CD4-positive, alpha-beta memory T cell (primary cell): ENCODE results near the gene STOX2. TPM values are rescaled to one million over a fixed set of nuclear protein-coding genes. Genes with fewer than 3 reads are reported as not detected.

Experiments used
- CTCF ChIA-PET: fragments of 350-600 bp; sonication (Branson Sonifier 250); formaldehyde crosslinking; loops from one replicate; lab custom pipeline; 2021; ENCODE audit warnings: inconsistent platforms; ENCODE audit not compliant: partially characterized antibody; lab: Charles Lee
- POLR2A ChIA-PET: fragments of 350-600 bp; sonication (Branson Sonifier 250); formaldehyde crosslinking; loops from one replicate; lab custom pipeline; 2021; ENCODE audit not compliant: partially characterized antibody; lab: Charles Lee
- DNase-seq, 5 donors: peaks; one replicate each; pipeline versions ENCODE4 v3.0.0 to v3.0.0-alpha.2; 2020 to 2022; ENCODE audit warnings: mixed read lengths in 1 of 5
- H3K27ac ChIP-seq: one replicate; pipeline ENCODE4 v1.7.0; 2013; ENCODE audit warnings: low read depth, low read length
- H3K27me3 ChIP-seq: 2 replicates; pipeline ENCODE4 v1.7.0; 2013; ENCODE audit warnings: mild to moderate bottlenecking, low read length, moderate library complexity; ENCODE audit not compliant: insufficient read depth
- H3K36me3 ChIP-seq: 2 replicates; pipeline ENCODE4 v1.7.0; 2013; ENCODE audit warnings: mild to moderate bottlenecking, low read length, moderate library complexity; ENCODE audit not compliant: insufficient read depth
- H3K4me1 ChIP-seq: 2 replicates; pipeline ENCODE4 v1.7.0; 2013; ENCODE audit warnings: mild to moderate bottlenecking, low read length, moderate library complexity; ENCODE audit not compliant: insufficient read depth
- H3K4me3 ChIP-seq, 2 donors: one replicate each; pipeline ENCODE4 v1.7.0; 2013; ENCODE audit warnings: low read length in 2 of 2, mild to moderate bottlenecking in 1 of 2
- H3K9me3 ChIP-seq, 2 donors: one replicate each; pipeline ENCODE4 v1.7.0; 2013; ENCODE audit warnings: low read length in 2 of 2, control low read depth in 1 of 2; ENCODE audit not compliant: control insufficient read depth in 1 of 2
- H3K27ac Mint-ChIP-seq, 7 donors: one replicate each; pipeline ENCODE4 v1.8.0; 2020 to 2021; ENCODE audit warnings: mixed read lengths in 7 of 7, mild to moderate bottlenecking in 6 of 7, inconsistent platforms in 3 of 7, moderate library complexity in 3 of 7
- H3K27me3 Mint-ChIP-seq, 2 donors: one replicate each; pipeline ENCODE4 v1.8.0; 2020 to 2021; ENCODE audit warnings: mixed read lengths in 2 of 2
- H3K36me3 Mint-ChIP-seq, 2 donors: one replicate each; pipeline ENCODE4 v1.8.0; 2020 to 2021; ENCODE audit warnings: mixed read lengths in 2 of 2, inconsistent platforms in 1 of 2, mild to moderate bottlenecking in 1 of 2
- H3K4me1 Mint-ChIP-seq, 4 donors: one replicate each; pipeline ENCODE4 v1.8.0; 2020 to 2021; ENCODE audit warnings: mixed read lengths in 4 of 4, mild to moderate bottlenecking in 1 of 4
- H3K4me3 Mint-ChIP-seq, 8 donors: one replicate each; pipeline ENCODE4 v1.8.0; 2020 to 2021; ENCODE audit warnings: mixed read lengths in 8 of 8, mild to moderate bottlenecking in 7 of 8, moderate library complexity in 6 of 8, inconsistent platforms in 3 of 8
- H3K9me3 Mint-ChIP-seq, 8 donors: one replicate each; pipeline ENCODE4 v1.8.0; 2020 to 2021; ENCODE audit warnings: mixed read lengths in 8 of 8, mild to moderate bottlenecking in 5 of 8, inconsistent platforms in 3 of 8, moderate library complexity in 1 of 8
- intact Hi-C: fragments of 100-400 bp; cut with micrococcal nuclease; formaldehyde crosslinking; loops from one replicate; pipeline ENCODE4 v1.15.1; 2023
- polyA plus RNA-seq, 2 donors: library from polyadenylated mRNA; unstranded; fragments of 300-500 nt; fragmentation: Illumina TruSeq; gene quantifications; one replicate each; pipeline ENCODE4 v1.2.3, GENCODE V29; 2021
- total RNA-seq, 2 experiments: library from RNA; stranded (reverse); gene quantifications; one replicate each; pipeline ENCODE4 v1.2.3, GENCODE V29; 2021

Gene STOX2
- total and polyA plus RNA-seq, 4 experiments from 2014 or later = not detected

DNA sequence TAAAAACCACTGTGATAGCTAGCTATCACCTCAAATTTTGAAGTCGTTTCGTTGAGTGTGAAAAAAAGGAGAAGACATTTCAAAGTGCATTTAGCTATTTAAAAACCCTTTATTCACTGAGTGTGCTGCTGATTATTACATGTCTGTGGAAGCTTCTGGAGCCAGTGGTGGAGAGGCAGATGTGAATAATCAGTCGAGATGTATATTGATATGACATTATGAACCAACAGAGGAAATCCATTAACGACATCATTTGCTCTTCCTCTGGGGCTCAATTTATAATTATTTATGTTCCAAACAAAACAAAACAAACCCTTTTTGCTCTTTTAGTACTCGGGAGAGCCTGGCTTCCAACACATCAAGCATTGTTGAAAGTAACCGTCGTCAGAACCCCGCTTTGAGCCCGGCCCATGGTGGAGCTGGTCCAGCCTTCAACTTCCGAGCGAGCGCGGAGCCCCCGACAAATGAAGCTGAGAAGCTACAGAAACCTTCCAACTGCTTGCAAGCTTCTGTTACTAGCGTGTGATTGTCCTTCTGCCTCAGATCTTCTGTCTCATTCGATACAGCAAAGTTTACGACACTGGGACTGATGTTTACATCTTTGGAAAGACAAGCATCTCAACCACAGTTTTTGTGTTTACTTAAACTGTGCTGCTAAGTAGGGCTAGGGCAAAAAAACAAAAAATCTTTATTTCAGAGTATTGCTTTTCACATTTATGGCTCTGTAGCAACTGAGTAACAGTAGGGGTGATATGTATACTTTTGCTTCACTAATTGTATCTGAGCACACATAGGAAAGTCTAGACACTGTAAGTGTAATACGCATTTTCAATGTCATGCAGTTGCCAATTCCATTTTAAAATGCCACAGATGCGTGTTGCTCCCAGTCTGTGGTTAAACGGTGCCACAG, 111.9 kb downstream of the STOX2 start:
- POLR2A ChIA-PET = no interaction called here

DNA sequence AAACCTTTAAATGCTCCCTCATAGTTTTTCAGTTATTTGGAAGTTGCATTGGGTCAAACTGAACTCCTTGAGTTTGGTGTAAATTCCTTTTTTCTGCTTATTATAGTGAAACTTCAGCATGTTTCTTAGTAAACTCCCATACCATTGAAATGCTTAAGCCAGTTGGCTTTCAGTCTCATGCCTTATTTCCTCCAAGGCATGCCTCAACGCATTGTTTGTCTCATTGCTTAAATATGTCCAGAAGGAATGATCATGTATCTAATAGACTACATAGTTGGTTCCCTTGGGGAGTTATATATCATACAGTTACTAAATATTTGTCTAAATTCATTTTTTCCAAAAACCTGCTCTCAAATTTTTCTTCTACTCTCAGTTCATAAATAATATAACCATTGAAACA, 114.0 kb downstream of the STOX2 start:
- no peaks in the 10 kb centered on the region for H3K9me3 ChIP-seq
- H3K36me3 ChIP-seq = no peaks in the 10 kb centered on the region
- Mint-ChIP-seq H3K4me1 (peaks cover 0 to 3% (median 0%) of the 10 kb centered on the region in 4 donors), H3K27ac (no peak overlapping the region), H3K4me3 (no peak overlapping the region), H3K9me3 (no peaks in the 10 kb centered on the region), H3K27me3 (peaks cover 2 to 10% of the 10 kb centered on the region in 2 donors), H3K36me3 (no peaks in the 10 kb centered on the region)
- DNase-seq = no peak
- H3K27ac ChIP-seq = no peak overlapping the region
- no peaks in the 10 kb centered on the region for H3K27me3 ChIP-seq
- intact Hi-C loops = no loop called here
- H3K4me3 ChIP-seq = no peak overlapping the region
- H3K4me1 ChIP-seq = no peaks in the 10 kb centered on the region
- CTCF ChIA-PET = no interaction called here
- POLR2A ChIA-PET = no interaction called here

More for the DNA sequence above, 111.9 kb downstream of the STOX2 start:
- no peaks in the 10 kb centered on the region for H3K36me3 ChIP-seq
- DNase-seq = no peak
- CTCF ChIA-PET = no interaction called here
- H3K4me1 ChIP-seq = no peaks in the 10 kb centered on the region
- peaks cover 2 to 10% of the 10 kb centered on the region in 2 donors for H3K27me3 Mint-ChIP-seq
- no peak overlapping the region for H3K4me3 ChIP-seq
- H3K4me1 Mint-ChIP-seq = peaks cover 0 to 3% (median 1%) of the 10 kb centered on the region in 4 donors
- no peaks in the 10 kb centered on the region for H3K9me3 ChIP-seq
- H3K36me3 Mint-ChIP-seq = no peaks in the 10 kb centered on the region
- no peaks in the 10 kb centered on the region for H3K9me3 Mint-ChIP-seq
- no peaks in the 10 kb centered on the region for H3K27me3 ChIP-seq
- intact Hi-C loops = no loop called here
- no peak overlapping the region for H3K27ac Mint-ChIP-seq
- no peak overlapping the region for H3K4me3 Mint-ChIP-seq
- H3K27ac ChIP-seq = no peak overlapping the region

DNA sequence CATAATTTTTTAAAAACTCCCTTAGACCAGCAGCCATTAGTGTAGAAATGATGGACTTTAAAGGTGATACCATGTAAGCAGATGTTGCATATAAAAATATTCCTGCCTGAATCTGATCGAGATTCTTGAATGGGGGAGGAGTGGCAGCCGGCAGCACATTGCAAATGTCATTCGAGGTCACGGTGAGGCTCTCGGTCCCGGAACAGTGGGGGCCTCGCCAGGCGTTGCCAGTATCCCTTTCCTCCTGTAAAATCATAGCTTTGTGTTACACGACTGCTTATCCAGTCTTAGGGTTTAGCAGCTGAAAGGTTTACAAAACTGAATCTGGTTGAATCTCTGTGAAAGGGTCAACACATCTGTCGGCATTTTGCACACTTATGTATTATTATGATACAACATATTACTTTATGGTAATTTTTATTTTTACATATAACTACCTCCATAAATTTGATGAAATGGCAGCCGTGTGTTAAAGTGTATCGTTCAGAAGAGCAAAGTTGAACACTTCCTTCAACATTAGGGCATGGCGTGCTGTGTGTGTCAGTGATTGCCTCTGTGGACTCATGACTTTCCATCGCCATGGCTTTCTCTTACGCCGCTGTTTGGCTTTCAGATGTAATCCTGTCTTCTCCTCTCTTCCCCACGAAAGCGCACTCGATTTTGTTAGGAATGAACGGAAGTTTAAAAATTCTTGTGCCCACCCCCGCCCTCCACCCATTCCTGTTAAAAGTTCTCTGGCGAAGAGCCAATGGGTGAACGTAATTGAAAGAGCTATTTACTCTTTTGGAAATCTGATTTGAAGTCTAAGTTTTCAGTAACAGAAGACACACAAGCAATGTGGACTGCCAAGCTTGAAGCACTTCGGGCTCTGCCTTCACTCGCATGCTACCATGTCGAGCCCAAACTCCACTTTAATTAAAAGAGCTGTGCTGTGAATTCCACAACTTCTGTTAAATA, 114.8 kb downstream of the STOX2 start:
- no peaks in the 10 kb centered on the region for H3K36me3 ChIP-seq
- no peak for DNase-seq

GRCh38 chr4:184021389-184021788, 116.3 kb downstream of the STOX2 start:
- no peak overlapping the region for H3K27ac ChIP-seq
- H3K36me3 Mint-ChIP-seq = no peaks in the 10 kb centered on the region
- no peaks in the 10 kb centered on the region for H3K9me3 ChIP-seq
- no peak overlapping the region for H3K27ac Mint-ChIP-seq
- H3K27me3 Mint-ChIP-seq = peaks cover 2 to 11% of the 10 kb centered on the region in 2 donors
- no peaks in the 10 kb centered on the region for H3K36me3 ChIP-seq
- no peak for DNase-seq
- no peak overlapping the region for H3K4me3 ChIP-seq
- no peak overlapping the region for H3K4me3 Mint-ChIP-seq
- no peaks in the 10 kb centered on the region for H3K4me1 ChIP-seq
- peaks cover 0 to 3% (median 0%) of the 10 kb centered on the region in 4 donors for H3K4me1 Mint-ChIP-seq
- ChIA-PET CTCF (no interaction called here), POLR2A (no interaction called here)
- no peaks in the 10 kb centered on the region for H3K9me3 Mint-ChIP-seq
- intact Hi-C loops = no loop called here
- H3K27me3 ChIP-seq = no peaks in the 10 kb centered on the region

More for the DNA sequence above, 114.8 kb downstream of the STOX2 start:
- no peak overlapping the region for H3K27ac Mint-ChIP-seq
- ChIA-PET POLR2A (no interaction called here), CTCF (no interaction called here)
- H3K27me3 Mint-ChIP-seq = peaks cover 2 to 10% of the 10 kb centered on the region in 2 donors
- no peak overlapping the region for H3K4me3 ChIP-seq
- no peaks in the 10 kb centered on the region for H3K4me1 ChIP-seq
- no peaks in the 10 kb centered on the region for H3K9me3 Mint-ChIP-seq
- intact Hi-C loops = no loop called here
- no peak overlapping the region for H3K4me3 Mint-ChIP-seq
- H3K36me3 Mint-ChIP-seq = no peaks in the 10 kb centered on the region
- H3K9me3 ChIP-seq = no peaks in the 10 kb centered on the region
- H3K4me1 Mint-ChIP-seq = peaks cover 0 to 3% (median 0%) of the 10 kb centered on the region in 4 donors
- no peak overlapping the region for H3K27ac ChIP-seq
- no peaks in the 10 kb centered on the region for H3K27me3 ChIP-seq

DNA sequence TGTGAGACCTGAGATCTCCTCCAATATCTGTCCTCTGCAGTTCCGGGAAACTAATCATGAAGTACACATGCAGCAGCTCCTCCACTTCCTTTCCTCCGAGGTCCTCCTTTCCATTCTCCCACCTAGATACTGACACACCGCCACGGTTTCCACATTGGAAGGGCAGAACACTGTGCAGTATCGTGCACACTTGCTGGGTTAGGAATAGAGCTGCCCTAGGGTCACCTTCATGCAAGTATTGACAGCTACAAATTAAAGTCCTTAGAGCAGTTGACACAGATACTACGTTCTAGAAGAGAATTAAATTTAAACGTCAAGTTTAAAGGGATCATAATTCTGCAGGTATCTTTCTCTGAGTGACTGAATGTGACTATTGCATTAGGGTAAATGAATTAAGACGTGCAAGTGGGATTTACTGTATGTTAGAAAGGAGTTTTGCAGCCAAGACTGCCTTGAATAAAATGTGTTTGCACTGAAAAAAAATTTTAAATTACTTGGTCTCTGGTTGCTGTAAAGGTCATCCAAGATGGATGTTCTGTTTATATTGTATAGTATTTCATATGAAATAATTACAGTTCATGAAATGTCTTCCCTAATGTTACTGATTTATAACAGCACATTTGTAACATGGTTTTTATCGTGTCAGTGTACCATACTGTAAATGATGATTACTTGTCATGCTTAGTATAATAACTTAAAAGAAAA, 117.7 kb downstream of the STOX2 start:
- Histone ChIP-seq H3K4me3 (no peak overlapping the region), H3K27me3 (no peaks in the 10 kb centered on the region), H3K27ac (no peak overlapping the region), H3K36me3 (no peaks in the 10 kb centered on the region), H3K9me3 (no peaks in the 10 kb centered on the region), H3K4me1 (no peaks in the 10 kb centered on the region)
- Mint-ChIP-seq H3K4me3 (no peak overlapping the region), H3K4me1 (peaks cover 5 to 7% (median 7%) of the 10 kb centered on the region in 4 donors), H3K9me3 (no peaks in the 10 kb centered on the region), H3K27ac (no peak overlapping the region), H3K27me3 (peaks cover 2 to 9% of the 10 kb centered on the region in 2 donors), H3K36me3 (no peaks in the 10 kb centered on the region)
- no peak for DNase-seq
- intact Hi-C loops = no loop called here
- CTCF ChIA-PET = no interaction called here
- POLR2A ChIA-PET = no interaction called here

DNA sequence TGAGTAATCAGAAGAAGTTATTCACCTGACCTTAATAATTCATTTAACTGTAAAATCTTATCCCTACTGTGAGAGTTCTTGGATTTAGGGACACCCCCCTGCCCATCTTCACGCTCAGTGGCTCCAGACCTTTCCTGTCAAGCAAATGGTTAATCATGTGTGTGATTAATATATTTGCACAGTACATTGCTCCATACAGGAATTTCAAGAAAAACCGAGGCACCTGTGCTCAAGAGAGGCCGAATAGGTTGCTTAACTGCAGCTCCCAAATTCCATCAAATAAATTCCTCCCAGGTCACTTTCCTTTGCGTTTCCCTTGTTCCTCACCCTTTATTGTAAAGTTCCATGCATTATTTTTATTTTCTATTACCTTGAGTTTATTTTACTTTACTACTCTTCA, 119.5 kb downstream of the STOX2 start:
- intact Hi-C loops = no loop called here
- Mint-ChIP-seq H3K4me1 (peaks cover 20 to 24% (median 21%) of the 10 kb centered on the region in 4 donors), H3K36me3 (no peaks in the 10 kb centered on the region), H3K27ac (no peak overlapping the region), H3K9me3 (no peaks in the 10 kb centered on the region), H3K4me3 (no peak overlapping the region), H3K27me3 (peaks cover 0 to 10% of the 10 kb centered on the region in 2 donors)
- ChIA-PET POLR2A (no interaction called here), CTCF (no interaction called here)
- H3K4me1 ChIP-seq = peaks cover 12% of the 10 kb centered on the region
- H3K9me3 ChIP-seq = no peaks in the 10 kb centered on the region
- H3K27ac ChIP-seq = no peak overlapping the region
- H3K36me3 ChIP-seq = no peaks in the 10 kb centered on the region
- H3K27me3 ChIP-seq = no peaks in the 10 kb centered on the region
- H3K4me3 ChIP-seq = no peak overlapping the region
- DNase-seq = no peak
